ENCODE data around the gene FADS6. TPM values are rescaled to one million over a fixed set of nuclear protein-coding genes. Genes with fewer than 3 reads are reported as not detected.

Gene FADS6
- total RNA-seq, 1 donor from 2014 or later, result 0.82 TPM

DNA sequence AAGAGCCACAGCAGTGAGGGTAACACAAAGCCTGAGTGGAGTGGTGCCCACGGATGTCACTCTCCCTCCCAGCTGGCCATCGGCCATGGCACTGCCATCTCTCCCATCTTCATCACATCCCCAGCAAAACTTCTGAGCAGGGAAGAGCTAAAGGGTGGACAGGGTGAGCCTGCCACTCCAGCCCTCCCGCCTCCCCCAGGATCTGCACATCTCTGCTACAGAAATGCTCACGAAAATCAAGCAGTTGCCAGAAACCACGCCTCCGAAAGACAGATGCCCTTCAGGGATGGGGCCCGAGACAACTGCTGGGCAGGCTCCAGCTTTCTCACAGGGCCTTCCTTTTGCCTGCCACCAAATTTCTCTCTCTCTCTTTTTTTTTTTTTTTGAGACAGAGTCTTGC lies 37.3 kb downstream of the FADS6 start:
- H3K4me3 Mint-ChIP-seq, result no peak overlapping the region
- peaks cover 86% of the 10 kb centered on the region for H3K27me3 Mint-ChIP-seq
- H3K4me1 Mint-ChIP-seq (ENCODE audit: unreplicated experiment), result peaks cover 6% of the 10 kb centered on the region
- no peaks in the 10 kb centered on the region for H3K9me3 Mint-ChIP-seq
- no peak overlapping the region for H3K27ac Mint-ChIP-seq
- TF ChIP-seq, protein P1, sequence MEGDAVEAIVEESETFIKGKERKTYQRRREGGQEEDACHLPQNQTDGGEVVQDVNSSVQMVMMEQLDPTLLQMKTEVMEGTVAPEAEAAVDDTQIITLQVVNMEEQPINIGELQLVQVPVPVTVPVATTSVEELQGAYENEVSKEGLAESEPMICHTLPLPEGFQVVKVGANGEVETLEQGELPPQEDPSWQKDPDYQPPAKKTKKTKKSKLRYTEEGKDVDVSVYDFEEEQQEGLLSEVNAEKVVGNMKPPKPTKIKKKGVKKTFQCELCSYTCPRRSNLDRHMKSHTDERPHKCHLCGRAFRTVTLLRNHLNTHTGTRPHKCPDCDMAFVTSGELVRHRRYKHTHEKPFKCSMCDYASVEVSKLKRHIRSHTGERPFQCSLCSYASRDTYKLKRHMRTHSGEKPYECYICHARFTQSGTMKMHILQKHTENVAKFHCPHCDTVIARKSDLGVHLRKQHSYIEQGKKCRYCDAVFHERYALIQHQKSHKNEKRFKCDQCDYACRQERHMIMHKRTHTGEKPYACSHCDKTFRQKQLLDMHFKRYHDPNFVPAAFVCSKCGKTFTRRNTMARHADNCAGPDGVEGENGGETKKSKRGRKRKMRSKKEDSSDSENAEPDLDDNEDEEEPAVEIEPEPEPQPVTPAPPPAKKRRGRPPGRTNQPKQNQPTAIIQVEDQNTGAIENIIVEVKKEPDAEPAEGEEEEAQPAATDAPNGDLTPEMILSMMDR (conservative IDR thresholded peaks at IDR 0.05), result no peak
- H3K36me3 Mint-ChIP-seq, result no peaks in the 10 kb centered on the region
- DNase-seq (ENCODE audit: extremely low spot score, unreplicated experiment), result no peak

DNA sequence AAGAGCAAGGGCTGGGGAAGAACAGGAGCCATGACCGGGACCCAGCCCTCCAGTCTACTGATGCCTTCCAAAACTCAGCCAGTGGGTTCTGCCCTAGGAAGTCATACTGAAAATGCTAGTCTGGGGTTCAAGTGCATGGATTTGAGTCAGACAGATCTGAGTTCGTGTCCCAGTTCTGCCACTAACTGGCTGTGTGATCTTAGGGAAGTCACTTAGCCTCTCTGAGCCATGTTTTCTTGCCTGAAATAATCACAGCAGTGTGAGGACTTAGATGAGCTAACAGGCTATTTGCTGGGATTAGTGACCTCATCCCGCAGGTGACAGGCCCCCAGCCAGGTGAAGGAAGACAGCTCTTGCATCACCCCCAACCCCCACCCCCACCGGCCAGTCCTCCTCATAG lies 38.1 kb downstream of the FADS6 start:
- H3K36me3 Mint-ChIP-seq, result no peaks in the 10 kb centered on the region
- no peak overlapping the region for H3K4me3 Mint-ChIP-seq
- no peaks in the 10 kb centered on the region for H3K9me3 Mint-ChIP-seq
- H3K4me1 Mint-ChIP-seq (ENCODE audit: unreplicated experiment), result peaks cover 6% of the 10 kb centered on the region
- peaks cover 86% of the 10 kb centered on the region for H3K27me3 Mint-ChIP-seq
- TF ChIP-seq, protein P1 (conservative IDR thresholded peaks at IDR 0.05), result no peak
- no peak for DNase-seq (ENCODE audit: extremely low spot score, unreplicated experiment)
- no peak overlapping the region for H3K27ac Mint-ChIP-seq

DNA sequence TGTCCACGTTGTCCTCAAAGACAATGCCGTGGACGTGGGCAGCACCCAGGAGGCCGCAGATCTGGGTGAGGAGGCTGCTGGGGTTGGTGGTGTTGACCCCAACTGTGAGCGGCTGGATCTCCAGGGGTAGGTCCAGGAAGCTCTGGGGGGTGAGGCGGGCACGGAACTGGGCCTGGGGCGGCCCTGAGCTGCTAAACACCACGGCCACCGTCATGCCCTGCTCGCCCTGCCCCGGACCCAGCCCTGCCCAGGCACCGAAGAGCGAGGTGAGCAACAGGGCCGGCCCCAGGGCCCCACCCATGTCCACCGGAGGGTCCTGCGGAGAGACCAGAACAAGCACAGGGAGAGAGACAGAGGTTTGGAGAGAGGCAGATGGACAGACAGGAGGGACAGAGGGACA lies 38.6 kb downstream of the FADS6 start:
- Mint-ChIP-seq H3K4me1 (ENCODE audit: unreplicated experiment) (peaks cover 6% of the 10 kb centered on the region), H3K27ac (no peak overlapping the region), H3K4me3 (no peak overlapping the region), H3K27me3 (peaks cover 82% of the 10 kb centered on the region), H3K9me3 (no peaks in the 10 kb centered on the region), H3K36me3 (no peaks in the 10 kb centered on the region)
- DNase-seq (ENCODE audit: extremely low spot score, unreplicated experiment), result no peak
- TF ChIP-seq, protein P1 (conservative IDR thresholded peaks at IDR 0.05), result no peak

DNA sequence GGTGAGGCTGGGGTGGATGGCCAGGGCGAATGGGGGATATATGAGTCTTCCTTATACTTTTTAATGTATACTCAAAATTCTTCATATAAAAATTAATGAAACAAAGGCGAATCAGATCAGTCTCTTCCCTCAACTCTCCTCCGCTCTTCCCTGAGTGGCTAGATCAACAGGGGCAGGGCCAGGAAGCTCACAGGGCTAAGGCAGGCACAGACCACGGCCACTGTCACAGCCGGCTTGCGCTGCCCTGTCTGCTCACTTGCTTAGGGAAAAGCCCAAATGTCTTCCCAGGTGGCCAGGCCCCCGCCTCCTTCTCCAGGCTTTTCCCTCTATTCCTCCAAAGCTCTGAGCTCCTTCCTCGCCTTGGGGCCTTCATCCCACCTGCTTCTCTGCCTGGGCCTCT lies 39.8 kb downstream of the FADS6 start:
- H3K36me3 Mint-ChIP-seq, result no peaks in the 10 kb centered on the region
- no peaks in the 10 kb centered on the region for H3K9me3 Mint-ChIP-seq
- no peak for DNase-seq (ENCODE audit: extremely low spot score, unreplicated experiment)
- TF ChIP-seq, protein P1 (conservative IDR thresholded peaks at IDR 0.05), result no peak
- H3K4me3 Mint-ChIP-seq, result peak overlapping the region; percentile 19
- peaks cover 82% of the 10 kb centered on the region for H3K27me3 Mint-ChIP-seq
- H3K4me1 Mint-ChIP-seq (ENCODE audit: unreplicated experiment), result peaks cover 6% of the 10 kb centered on the region
- H3K27ac Mint-ChIP-seq, result no peak overlapping the region

DNA sequence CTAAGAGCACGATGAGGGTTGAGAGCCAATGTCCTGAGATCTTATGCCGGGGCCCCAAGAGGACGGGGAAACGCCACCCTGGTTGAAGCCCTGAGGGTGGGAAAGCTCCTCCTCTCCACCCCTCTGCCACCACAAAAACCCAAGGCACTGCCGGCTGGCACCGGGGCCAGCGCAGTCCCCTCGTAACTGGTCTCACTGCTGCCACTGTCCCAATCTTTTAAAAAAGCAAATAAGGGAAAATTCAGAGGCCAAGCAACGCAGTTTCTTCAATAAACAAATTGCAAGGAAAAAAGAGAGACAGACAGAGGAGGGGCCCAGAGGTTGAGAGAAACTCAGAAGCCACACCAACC lies 40.4 kb downstream of the FADS6 start:
- TF ChIP-seq, protein P1 (conservative IDR thresholded peaks at IDR 0.05), result no peak
- H3K27me3 Mint-ChIP-seq, result peaks cover 82% of the 10 kb centered on the region
- H3K9me3 Mint-ChIP-seq, result no peaks in the 10 kb centered on the region
- H3K27ac Mint-ChIP-seq, result no peak overlapping the region
- DNase-seq (ENCODE audit: extremely low spot score, unreplicated experiment), result no peak
- peaks cover 6% of the 10 kb centered on the region for H3K4me1 Mint-ChIP-seq (ENCODE audit: unreplicated experiment)
- H3K4me3 Mint-ChIP-seq, result peak overlapping the region; percentile 82
- H3K36me3 Mint-ChIP-seq, result no peaks in the 10 kb centered on the region
